Hematopoietic multipotent progenitor cell treated with erythropoietin and hydrocortisone succinate and interleukin-3 and kit ligand, for 4 days (in vitro differentiated cells): ENCODE measurements around the gene RGS12.

ENCODE experiments used
- DNase-seq: peaks from one replicate; pipeline ENCODE4 v3.0.0-alpha.2; 2015

The RGS12 gene

DNA sequence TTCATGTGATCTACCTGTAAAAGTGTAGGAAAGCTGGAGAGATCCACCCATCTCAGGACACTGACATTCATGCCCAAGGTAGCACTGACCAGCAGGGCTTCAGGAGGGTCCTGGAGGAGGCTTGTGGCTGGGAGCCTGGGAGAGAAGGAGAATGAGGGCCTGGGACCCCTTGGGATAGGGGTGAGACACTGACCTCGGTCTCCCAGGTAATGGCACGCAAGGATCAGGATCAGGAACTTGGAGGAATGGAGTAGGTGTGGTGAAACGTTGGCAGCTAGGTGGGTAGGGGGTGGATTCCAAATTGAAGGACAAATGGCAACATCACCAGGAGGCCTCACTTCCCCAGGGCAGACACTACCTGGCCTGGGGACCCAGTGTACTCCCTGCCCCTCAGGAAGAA is 12.4 kb upstream of the RGS12 start:
- DNase-seq = no peak

DNA sequence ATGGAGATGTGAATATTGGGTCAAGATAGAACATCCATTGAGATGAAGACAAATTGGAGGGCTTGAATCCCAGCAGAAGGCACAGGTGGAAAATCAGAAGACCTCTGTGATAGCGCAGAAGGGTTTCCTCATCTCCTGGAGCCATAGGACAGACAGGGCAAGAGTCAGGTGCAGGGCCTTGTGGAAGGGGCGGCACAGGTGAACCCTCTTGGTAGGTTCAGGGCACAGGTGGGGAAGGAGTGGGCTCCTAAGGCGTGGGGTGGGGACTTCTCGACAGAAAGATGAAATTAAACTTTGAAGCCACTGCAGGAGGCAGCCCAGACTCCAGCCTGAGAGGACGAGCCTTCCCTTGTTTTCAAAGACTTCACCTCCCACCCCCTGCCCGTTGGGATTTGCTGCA is 9.3 kb upstream of the RGS12 start:
- no peak for DNase-seq

DNA sequence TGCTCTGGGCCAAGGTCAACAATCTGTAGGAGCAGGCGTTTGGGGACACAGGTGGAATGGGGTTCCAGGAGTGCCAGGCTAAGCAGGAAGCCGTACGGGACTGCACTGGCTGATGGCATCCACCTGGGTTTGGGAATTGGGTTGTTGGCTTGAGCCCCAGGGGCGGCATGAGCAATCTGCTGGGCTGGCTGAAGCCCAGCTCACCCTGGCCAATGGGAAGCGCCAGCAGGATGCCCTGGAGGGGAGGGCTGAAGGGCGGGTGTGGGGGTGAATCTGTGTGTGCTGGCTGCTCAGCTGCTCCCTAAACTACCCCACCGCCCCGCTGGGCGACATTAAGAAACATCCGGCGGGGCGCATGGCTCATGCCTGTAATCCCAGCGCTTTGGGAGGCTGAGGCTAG is 8.9 kb upstream of the RGS12 start:
- DNase-seq = no peak

DNA sequence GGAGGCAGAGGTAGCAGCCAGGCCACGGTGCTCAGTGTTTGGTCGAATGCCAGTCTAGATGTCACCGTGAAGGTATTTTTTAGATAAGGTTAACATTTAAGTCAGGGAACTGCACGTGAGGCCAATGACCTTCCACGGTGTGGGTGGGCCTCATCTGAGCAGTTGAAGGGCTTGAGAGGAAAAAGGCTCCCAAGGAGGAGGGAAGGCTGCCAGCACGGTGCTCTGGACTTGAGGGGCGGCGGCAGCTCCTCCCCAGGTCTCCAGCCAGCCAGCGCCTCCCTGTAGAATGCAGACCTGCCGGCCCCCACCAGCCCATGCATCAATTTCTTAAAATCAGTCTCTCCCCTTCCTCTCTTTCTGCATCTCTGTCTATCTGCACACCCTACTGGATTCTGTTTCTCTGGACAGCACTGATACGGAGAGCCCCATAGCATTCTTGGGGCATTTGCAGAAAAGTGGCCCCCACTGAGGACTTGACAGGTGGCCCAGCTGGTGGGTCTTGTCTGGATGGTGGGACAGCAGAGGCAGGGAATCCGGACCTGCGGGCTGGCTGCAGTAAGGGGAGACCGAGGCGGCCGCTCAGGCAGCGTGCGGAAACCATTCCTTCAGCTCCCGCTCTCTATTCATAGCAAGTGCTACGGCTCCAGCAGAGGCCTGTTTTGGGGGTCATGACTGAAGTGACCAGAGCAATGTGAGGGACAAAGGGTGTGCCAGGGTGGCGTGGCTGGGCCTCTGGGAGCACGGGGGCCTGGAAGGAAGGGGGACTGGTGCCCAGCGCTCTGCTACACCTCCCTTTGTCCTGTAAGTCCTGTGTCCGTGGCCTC is 7.9 kb upstream of the RGS12 start:
- DNase-seq = no peak

DNA sequence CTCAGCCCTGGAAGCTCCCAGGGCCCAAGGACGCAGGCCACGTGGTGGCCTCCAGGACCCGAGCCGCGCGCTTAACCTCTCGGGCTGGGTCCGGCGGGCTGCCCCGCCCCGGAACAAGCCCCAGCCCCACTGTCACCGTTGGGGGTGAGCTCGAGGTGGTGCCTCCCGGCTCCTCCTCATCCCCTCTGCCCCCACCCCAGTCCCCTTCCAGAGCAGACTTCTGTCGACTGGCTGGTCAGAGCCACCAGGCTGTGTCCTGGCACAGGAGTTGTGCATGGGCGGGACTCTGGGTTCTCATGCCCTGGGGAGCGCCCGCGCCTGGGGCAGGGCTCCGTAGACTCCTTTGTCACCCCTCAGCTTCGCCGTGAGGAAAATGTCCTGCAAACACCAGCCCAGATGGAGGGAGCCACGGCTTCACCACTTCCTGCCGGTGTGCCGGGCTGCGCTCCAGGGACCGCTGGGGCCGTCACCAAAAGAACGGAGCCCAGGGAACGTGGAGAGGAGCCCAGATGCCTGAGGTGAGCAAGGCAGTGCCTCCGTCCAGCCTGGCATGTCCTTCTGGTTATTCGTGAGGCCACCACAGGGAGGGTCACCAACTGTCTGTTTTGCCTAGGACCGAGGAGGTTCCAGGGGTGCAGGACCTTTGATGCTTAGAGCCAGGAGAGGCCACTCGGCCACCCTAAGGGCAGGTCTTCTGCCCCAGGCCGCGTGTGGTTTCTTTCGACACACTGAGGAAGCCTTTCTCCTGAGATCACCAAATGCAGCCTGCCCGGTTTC is 7.1 kb upstream of the RGS12 start:
- DNase-seq = peak; percentile 65

DNA sequence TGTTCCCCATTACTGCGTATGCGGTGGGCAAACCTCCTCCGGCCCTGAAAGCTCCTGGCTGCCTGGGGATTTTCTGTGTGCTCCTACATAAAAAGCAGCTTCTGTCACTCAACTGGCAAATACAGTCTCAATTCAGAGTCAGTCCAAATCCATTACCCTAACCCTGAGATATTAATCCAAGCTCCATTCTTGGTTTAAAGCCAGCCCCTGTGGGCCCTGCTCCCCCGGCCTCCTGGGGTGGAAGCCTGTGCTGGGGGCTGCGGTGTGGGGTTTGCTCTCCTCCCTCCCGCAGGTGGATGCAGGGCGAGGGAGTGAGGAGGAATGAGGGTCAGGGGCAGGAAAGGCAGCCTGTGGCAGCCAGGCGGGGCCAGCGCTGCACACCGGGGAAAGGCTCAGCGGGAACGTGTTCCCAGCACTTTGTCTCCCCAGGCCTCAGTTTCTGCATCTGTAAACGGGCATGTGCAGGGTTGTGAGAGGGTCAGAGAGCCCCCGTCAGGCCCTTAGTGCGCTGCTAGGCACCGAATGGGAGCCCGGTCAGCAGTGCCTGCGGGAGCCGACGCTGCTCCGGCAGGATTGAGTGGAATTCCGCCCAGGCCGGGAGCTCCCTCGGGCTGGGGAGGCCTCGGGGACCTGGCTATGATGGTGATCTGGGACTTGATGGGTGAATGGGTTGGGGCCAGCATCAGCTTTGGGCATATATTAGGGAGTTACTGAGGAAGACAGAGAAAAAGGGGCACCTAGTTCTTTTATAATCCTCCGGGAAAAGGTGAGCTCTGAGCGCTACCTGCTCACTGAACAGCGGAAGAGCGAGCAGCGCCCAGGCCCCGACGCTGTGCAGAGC is 6.3 kb upstream of the RGS12 start:
- DNase-seq = no peak

DNA sequence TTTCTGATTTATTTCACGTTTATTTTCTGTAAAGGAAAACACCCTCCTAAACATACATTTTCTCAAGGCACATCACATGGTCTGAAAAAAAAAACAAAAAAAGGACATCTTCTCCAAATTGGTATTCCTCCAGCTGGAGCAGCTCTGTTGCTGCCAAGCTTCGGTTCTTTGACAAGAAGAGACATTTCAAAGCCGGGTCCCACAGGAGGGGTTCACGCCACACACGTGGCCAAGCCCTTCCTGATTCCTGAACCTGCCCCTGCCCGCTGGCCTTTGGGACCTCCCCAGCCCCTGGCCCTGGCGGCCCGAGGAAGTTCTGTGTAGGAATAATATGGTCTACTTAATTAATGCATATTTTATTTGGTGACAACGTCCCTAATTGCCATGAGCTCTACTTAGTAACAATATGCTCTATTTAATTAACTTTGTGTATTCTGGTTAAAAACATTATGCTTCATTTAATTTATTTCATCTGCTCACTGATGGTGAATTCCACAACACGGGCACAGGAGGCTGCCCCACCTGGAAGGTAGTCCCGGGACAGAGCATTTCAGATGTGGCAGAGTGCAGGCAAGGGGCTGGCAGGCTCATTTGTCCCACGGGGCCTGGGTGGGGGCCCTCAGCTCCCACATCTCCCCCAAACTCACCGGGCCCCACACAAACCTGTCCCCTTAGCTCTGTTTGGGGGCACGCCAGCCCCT is 5.4 kb upstream of the RGS12 start:
- DNase-seq = no peak

DNA sequence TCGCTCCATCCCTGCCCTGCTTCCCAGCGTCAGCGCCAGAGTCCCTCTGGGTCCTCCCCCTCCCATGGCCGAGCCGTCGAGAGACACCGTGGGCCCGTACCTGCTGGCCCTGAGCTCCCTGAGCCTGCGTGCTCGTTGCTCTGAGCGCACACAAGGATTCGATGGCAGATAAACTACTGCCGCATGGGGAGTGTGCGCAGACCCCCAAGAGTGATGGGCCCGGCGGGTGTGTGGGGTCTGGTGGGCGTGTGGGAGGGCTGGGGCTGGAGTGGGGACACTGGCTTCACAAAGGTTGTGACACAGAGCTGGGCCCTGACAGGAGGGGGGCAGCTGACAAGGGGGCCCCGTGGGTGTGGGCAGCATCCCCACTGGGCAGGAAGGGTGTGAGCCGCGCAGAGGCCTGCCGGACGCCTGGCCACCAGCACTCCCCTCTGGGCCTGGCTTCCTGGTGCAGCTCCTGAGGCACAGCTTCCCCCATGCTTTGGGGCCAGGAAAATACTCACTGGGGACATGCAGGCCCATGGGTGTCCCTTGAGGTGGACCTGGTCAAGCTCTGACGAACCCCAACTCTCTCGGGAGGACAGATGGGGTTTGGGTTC is 4.8 kb upstream of the RGS12 start:
- no peak for DNase-seq

DNA sequence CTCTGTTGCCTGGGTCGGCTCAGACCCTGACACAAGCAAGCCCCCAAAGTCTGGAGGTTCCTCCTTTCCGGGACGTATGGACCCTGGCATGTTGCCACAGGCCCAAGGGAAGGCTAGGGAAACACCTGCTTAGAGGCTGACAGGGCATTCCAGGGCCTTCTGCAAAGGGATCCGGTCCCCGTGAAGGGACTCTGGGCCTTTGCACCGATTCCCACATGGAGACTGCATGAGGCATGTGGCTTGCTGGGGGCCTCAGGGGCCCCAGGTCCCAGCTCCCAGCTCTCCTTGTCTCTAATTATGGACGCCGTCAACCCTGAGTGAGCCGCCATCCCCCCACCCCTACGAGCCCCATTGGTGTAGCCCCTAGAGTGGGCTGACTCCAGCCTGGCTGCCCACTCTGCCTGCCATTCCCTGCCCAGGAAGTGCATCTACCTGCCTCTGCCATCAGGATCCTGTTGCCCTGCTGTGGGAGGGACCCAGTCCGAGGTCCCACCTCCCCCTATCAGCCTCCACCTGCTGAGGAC is 4.2 kb upstream of the RGS12 start:
- no peak for DNase-seq

DNA sequence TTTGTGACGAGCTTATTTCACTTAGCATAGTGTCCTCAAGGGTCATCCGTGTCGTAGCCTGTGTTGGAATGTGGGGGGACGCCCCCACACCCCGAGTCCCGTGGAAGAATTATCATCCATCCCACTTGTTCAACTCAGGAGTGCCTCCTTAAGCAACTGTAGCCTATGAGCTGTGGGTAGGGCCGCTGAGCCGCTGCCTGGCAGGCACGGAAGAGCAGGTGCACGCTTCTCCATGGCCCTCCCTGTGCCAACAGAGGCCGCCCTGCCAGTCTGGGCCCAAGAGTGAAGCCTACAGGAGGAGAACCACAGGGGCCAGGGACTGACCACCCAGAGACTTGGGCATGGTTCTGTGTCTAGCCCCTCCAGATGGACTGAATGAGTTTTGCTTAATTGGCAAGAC is 2.3 kb upstream of the RGS12 start:
- DNase-seq = no peak

DNA sequence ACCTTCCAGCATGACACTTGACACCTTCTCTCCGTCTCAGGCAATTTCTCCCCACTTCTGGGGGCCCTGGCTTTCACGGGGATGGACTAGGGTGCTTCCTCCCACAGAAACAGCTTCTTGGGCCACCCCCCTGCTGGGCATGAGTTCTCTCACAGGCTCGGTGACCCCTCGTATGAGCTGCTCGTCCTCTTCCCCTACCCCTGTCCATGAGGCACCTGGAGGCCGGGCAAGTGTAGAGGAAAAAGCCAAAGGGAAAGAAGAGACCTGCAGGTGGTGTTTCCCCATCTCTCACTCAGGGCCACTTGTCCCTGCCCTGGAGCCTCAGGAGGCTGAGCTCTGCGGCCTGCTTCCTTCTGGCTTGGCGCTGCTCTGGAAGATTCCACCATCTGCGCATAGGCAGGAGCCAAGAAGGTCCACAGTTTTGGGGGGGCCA is 1.9 kb upstream of the RGS12 start:
- no peak for DNase-seq

DNA sequence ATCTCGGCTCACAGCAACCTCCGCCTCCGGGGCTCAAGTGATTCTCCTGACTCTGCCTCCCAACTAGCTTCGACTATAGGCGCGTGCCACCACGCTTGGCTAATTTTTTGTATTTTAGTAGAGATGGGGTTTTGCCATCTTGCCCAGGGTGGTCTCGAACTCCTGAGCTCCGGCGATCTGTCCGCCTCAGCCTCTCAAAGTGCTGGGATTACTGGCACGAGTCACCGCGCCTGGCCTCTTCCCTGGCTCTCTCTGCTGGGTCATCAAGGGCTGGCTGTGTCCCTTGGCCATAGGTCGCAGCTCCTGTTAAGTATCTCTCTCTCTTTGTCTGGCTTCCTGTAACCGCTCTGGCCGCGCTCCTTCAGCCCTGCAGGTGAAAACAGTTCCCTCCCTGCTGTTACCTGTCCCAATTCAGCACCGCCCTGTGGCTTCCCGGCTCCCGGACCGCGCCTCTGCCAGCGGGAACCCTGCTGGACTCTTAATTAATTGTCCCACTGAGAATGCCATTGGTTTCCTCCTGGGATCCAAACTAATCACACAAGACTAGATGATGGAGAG is 1.3 kb upstream of the RGS12 start:
- DNase-seq = no peak

DNA sequence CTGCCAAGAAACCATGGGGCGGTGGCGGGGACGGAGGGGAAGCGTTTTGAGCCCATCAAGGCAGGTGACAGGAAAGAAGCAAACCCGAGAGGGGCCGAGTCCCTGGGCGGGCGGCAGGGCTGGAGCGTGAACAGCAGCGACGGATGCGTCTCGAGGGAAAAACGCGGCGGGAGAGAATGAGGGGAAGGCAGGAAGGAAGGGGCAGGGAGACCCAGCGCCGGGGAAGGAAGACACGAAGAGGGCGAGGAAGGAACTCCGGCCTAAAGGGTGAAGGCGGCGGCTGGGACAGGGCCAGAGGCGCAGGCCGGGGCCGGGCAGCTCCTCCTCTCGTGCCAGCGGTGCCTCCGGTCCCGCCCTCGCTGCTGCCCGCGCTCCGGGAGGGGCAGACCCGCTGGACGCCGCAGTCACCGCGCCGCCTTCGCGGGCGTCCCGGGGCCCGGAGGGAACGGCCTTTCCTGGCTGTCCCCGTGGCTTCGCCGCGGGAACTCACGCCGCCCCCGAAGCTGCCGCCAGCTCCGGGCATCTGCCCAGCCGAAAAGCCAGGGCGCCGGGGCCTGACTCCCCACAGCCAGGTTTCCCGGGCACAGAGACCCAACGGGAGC is 751 bp upstream of the RGS12 start:
- peak; percentile 60 for DNase-seq

DNA sequence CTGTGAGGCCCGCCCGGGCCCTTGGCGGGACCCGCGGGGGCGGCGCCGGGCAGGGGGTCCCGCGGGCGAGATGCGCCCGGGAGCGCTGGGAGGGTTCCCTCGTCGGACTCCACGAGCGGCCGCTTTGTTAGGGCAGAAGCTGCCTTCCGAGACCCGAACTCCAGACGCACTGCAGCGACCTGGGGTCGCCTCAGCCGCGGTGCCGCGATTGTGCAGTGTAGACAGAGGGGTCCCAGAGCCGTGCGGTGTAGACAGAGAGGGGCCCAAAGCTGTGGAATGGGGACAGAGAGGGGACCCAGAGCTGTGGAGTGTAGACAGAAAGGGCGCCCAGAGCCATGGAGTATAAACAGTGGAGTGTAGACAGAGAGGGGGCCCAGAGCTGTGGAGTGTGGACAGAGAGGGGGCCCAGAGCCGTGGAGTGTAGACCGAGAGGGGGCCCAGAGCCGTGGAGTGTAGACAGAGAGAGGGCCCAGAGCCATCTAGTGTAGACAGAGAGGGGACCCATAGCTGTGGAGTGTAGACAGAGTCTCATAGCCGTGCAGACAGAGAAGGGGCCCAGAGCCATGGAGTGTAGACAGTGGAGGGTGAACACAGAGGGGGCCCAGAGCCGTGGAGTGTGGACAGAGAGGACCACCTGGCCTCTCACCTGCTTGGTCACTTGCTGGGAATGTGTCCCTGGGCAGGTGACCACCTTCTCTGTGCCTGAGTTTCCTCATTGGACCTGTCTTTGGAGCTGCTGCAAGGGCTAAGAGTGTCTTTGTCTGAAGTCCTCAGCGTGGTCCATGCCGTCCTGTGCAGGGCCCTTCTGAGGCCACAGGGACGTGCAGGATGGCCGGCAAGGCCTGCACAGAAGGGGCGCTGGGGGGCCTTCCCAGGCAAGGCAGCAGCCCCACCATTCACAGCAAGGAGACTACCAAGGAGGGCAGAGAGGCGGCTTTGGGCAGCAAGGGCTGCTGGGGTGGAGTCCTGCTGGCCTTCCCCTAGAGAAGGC is 875 bp downstream of the RGS12 start:
- no peak for DNase-seq

DNA sequence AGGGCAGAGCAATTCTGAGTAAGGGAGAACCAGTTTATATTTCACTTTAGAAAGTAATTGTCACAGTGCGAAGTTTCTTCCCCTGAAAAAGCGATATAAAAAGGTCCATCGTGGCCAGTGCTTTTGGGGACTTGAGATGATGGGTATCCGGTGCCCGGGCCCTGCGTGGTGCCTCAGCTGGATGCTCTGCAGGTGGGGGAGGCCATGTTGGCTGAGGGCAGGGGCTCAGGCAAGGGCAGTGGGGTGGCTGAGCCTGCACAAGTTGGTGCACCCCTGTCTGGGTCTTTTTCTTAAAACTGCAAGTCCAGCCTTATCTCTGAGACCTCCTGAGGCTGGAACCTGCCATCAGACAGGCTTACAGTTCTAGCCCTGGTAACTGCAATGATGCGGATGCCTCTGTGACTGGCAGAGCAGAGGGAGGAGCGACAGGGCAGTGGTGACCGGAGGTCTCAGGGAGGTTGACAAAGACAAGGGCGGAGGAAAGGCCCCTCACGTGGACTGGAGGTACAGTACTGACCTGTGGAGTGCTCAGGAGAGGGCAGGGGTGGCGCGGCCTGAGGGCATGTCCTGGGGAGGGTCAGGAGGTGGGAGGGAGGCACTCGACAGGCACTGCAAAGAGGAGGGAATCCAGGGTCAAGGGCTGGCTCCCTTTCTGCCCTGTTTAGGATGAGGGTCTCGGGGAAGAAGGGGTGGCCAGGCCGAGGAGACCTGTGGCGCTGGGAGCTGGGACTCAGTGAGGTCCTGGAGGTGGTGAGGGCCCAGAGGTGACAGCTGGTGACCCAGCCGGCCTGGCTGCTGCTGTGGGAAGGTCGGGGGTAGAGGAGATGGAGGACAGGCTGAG is 1.8 kb downstream of the RGS12 start:
- DNase-seq = no peak

DNA sequence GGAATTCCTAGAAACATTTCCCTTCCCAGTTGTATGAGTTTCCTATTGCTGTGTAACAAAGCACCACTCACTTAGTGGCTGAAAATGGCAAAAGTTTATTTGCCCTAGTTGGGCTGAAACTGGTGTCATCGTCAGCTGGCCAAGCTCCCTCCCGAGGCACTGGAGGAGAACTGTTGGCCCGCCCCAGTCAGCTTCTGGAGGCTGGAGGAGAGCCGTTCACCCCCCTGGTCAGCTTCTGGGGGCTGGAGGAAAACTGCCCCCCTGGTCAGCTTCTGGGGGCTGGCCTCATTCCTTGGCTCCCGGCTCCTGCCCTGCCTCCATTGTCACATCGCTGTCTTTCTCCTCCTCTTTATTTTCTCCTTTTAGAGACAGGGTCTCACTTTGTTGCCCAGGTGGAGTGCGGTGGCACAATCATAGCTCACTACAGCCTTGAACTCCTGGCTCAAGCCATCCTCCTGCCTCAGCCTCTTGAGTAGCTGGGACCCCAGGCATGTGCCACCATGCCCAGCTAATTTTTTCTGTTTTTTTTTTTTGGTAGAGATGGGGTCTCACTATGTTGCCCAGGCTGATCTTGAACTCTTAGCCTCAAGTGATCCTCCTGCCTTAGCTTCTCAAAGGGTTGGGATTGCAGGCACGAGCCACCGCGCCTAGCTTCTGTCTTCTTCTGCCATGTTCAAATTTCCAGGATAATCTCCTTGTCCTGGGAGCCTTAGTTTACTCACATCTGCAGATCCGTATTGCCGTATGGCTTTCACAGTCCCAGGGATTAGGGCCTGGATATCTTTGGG is 3.2 kb downstream of the RGS12 start:
- DNase-seq = no peak

DNA sequence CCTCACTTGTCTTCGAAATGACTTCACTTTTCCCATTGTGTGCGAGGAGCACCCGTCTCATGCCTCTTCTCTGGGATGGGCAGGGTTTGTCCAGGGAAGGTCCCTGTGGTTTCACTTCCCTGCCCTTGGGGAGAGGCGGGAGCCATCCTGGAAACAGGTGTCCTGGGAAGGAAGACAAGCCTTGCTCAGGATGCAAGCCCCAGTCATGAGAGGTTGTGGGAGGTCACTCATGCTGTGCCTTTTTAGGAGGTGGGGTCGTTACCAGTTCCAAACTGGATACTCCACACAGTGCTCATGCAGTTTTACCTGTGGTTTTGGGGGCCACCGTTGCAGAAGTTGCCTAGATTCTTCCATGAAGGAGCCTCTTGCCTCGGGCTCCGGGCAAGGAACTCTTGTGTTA is 3.8 kb downstream of the RGS12 start:
- DNase-seq = no peak
